Inferior parietal cortex (tissue), 1 donor: Measurements from ENCODE around the gene MC1R.

Experiments used
- DNase-seq: peaks from one replicate; pipeline ENCODE4 v3.0.0-alpha.2; 2016; ENCODE audit errors: extremely low spot score

Gene MC1R

DNA sequence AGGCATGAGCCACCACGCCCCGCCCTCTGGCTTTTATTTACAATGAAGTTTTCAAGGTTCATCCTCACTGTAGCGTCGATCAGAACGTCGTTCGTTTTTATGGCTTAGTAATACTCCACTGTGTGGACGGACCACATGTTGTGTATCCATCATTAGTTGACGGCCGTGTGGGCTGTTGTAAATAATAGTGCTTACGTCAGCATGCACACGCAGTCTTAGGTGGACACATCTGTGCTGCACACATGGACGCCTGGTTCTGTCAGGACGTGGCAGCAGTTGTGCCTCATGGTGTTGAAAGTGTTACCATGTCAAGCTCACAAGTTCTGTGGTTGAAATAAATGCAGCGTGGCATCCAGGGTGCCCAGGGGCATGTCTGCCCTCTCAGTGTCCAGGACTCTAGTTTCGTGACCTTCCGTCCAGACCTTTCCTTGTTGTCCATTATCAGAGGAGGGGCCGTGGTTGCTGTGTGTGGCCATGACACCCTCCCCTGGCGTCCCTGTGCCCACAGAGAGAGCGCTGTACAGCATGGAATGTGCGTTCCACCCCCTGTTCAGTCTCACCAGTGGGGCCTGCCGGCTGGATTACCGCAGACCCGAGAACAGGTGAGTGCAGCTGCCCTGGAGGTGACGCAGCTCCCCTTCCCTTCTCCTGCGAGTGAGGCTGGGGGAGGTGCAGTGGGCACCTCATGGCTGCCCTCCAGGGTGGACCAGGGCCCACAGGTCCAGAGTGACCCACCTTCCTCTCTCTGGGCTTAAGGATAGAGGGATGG, 23.0 kb upstream of the MC1R start:
- no peak for DNase-seq

DNA sequence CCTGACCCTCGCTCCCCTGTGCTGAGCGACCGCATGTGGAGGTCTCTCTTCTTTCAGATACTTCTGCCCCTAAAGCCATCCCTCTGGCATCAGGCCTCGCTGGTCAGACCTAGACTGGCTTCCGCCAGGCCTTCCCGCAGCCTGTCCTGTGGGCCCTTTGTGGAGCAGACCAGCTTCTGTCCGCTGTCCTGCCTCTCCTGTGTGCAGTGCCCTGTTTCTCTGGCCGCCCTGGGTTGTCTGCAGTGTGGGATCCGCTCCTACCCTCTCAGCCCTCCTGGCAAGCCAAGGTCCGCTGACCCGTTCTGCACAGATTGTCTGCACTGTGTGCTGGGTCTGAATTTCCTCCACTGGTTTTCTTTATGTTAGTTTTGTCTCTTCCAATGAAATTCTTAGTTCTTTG, 21.5 kb upstream of the MC1R start:
- no peak for DNase-seq

GRCh38 chr16:89898201-89898967, 20.3 kb upstream of the MC1R start:
- no peak for DNase-seq

DNA sequence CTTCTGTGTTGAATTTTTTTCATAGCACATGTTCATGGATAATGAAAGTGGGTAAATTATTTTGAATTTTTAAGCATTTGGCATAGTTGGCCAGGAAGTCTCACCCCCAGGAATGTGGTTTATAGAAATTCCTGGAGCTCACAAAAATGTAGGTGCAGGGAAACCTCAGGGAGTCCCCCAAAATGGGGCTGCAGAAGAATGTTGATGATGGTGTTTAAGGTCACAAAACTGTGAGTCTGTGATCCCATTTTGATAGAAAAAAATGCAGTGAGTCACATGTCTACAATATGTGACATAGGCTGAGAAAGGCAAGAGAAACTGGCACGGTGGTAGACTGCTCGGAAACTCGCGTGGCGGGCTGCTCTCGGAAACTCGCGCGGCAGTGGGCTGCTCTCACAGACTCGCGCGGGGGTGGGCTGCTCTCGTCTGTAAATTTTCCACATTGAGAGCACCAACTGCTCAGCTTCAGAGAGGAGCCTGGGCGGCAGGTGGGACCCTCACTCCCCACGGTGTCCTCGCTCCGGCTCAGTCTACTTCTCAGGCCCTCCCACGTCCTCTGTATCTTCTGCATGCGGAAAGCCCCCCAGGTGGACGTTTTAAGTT, 18.7 kb upstream of the MC1R start:
- DNase-seq, result no peak

- DNase-seq, result no peak
Measured at GRCh38 chr16:89900885-89901284, 17.8 kb upstream of the MC1R start.

DNA sequence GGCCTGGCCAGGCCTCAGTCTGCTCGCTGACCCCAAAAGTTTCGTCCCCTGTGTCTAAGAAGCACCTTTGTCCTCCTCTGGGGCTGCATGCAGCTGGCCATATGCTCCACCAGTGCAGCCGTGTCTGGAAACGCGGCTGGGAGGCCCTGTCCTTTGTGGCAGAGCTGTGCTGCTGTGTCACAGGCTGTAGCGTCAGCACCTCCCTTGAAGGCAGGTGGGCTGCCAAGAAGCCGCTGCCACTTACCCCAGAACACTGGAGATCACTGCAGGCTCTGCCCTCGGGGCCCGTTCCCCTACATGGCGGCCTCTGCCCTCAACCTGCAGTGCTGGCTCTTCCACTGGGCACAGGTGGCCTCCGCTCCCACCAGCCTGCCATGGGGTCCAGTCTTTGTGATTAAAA, 15.7 kb upstream of the MC1R start:
- DNase-seq, result no peak

DNA sequence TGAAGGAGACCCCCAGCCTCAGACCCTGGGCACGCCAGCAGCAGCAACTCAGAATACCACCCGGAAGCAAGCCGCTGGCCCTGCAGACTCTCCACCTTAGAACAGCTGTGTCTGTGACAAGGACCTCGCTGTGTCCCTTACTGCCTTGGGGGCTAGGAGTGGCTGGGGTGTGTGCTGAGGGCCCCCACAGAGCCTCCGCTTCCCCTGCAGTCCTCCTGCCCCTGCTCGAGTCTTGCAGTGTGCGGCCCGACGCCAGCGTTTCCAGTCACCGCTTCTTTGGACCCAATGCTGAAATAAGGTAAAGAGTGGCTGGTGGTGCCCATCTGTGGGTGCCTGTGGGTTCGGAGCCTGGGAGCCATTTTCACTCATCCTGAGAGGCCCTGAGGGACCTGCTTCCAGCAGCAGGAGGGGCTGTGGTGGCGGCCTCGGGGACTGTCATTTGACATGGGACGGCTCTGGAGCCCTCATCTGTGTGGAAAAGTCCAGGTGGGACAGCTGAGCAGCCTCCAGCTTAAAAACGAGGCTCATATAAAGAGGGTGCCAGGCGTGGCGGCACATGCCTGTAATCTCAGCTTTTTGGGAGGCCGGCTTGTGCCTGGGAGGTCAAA, 14.7 kb upstream of the MC1R start:
- no peak for DNase-seq

- no peak for DNase-seq
Measured at GRCh38 chr16:89904606-89905510, 13.8 kb upstream of the MC1R start.

- DNase-seq, result no peak
Measured at GRCh38 chr16:89905511-89906139, 13.0 kb upstream of the MC1R start.

DNA sequence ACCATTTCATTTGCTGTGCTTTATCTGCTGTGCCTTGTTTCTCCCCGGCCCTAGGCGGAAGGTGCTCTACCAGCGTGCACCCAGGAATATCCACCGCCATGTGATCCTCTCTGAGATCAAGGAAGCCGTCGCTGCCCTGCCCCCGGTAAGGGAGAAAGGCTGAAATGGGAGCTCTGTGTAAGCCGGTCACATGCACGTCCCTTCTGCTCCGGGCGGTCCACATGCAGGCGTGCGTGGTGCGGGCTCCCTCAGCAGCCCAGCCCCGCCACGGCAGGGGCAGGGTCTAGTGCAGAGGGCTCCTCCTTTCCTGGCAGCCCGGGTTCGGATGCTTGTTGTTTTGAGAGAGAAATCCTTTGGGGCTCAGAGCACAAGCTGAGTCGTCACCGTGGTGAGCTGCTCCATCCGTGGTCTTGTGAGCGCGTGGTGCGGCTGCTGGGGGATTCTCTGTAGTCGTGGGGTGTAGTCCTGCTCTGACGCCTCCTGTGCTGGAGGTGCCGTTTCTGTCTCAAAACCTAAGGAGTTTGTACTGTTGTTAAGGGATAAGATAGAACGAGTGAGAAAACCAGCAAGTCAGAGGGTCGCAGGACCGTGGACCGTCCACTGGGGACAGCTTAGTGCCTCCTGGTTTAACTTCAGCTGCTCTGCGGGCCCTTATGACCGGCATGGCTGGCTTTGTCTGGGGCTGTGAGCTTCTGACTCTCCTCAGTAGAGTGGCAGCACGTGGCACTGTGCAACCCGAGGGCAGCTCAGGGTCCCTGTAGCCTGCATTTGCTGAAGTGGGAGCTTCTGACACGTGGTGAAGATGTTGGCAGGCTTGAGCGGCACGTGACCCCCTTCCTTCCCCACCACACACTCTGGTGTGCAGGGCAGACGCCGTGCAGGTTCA, 12.3 kb upstream of the MC1R start:
- DNase-seq, result no peak

- DNase-seq, result no peak
Measured at GRCh38 chr16:89907055-89907814, 11.4 kb upstream of the MC1R start.

DNA sequence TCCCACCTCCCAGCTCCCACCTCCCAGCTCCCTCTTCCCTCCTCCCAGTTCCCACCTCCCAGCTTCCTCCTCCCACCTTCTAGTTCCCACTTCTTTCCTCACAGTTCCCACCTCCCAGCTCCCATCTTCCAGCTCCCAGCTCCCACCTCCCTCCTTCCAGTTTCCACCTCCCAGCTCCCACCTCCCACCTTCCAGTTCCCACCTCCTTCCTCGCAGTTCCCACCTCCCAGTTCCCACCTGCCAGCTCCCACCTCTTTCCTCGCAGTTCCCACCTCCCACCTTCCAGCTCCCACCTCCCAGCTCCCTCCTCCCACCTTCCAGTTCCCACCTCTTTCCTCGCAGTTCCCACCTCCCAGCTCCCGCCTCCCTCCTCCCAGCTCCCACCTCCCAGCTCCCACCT, 10.4 kb upstream of the MC1R start:
- no peak for DNase-seq

DNA sequence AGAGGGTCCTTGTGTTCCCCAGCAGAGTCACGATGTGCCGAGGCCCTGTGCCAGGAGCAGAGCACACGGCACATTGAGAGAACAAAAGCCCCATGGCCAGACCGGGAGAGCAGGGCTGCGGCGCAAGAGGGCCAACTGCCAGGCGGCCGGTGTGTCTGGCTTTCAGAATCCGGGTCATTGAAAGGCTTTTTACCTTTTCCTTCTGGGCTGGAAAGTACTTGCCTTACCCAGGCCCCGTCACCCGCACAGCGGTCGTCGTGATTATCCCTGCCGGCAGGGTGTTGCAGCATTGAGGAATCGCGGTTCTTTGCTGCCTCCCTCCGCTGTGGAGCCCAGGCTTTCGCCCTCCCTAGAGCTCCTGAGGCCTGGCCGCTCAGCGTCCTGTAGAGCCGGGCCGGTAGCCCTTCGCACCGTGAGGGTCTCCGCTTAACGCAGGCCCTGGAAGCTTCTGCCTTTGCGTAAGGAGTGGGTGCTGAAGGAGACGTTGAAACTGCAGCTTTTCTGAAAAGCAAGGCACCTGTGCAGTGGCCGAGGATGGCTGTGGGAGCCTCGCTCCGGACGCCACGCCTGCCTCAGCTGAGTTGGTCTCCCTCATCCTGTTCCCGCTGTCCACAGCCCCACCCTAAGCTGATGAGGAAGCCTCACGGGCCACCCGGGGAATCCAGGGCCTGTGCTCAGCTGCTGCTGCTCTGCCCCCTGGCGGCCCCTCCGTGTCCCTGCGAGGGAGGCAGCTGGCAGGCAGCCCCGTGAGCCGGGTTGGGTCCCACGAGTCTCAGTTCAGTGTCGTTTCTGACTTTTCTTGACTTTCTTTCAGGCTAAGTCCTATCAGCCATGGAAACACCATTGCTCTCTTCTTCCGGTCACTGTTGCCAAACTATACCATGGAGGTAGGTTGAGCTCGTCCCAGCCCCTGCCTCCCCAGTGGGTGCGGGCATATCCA, 8.6 kb upstream of the MC1R start:
- DNase-seq, result peak; percentile 79

GRCh38 chr16:89910717-89911354, 7.8 kb upstream of the MC1R start:
- DNase-seq, result no peak

GRCh38 chr16:89911375-89911774, 7.3 kb upstream of the MC1R start:
- no peak for DNase-seq

- no peak for DNase-seq
Measured at GRCh38 chr16:89912143-89912542, 6.5 kb upstream of the MC1R start.

GRCh38 chr16:89912627-89913026, 6.0 kb upstream of the MC1R start:
- DNase-seq, result no peak
